H1 (cell line): Measurements from ENCODE around the gene SLC35B4.

Experiments used
- CEBPB ChIP-seq: IDR thresholded peaks from 2 replicates; pipeline ENCODE4 v1.6.1; 2012; ENCODE audit warnings: low read depth, low read length
- CTCF ChIP-seq, 3 experiments: IDR thresholded peaks; 1 replicate in 2 of 3; 2 replicates in 1 of 3; pipeline versions ENCODE4 v1.5.1 to v1.6.1; 2011; ENCODE audit warnings: low read length in 3 of 3, mild to moderate bottlenecking in 3 of 3, inconsistent platforms in 2 of 3, low read depth in 1 of 3, moderate library complexity in 1 of 3; ENCODE audit not compliant: insufficient read depth in 1 of 3; ENCODE audit errors: control extremely low read depth in 1 of 3

GRCh38 chr7:134332892-134333291 is 16.2 kb upstream of the SLC35B4 start:
- TF ChIP-seq CTCF (IDR thresholded peaks at IDR 0.05; ENCODE audit: control extremely low read depth in 1 of 3, insufficient read depth in 1 of 3, low read depth in 1 of 3, low read length in 3 of 3) (no peak), CEBPB (no peak)
